Activated naive CD4-positive, alpha-beta T cell treated with anti-CD3 and anti-CD28 coated beads, Interleukin-2, amount 50 U/mL, for 16 hours (primary cell): ENCODE data around the gene TEC.
"Not testable (repeated sequence)": the region's sequence is repeated elsewhere in the genome, so short reads cannot be mapped to it uniquely, and the experiment has no call there.

Source experiments
- DNase-seq: peaks from one replicate; pipeline ENCODE4 v3.0.0-alpha.2; 2020

Gene TEC

GRCh38 chr4:48193921-48194468, 75.6 kb downstream of the TEC start:
- DNase-seq, result no peak

- DNase-seq, result no peak
Observed at GRCh38 chr4:48193096-48193836, 76.4 kb downstream of the TEC start.

GRCh38 chr4:48191758-48192157, 77.9 kb downstream of the TEC start:
- no peak for DNase-seq

- DNase-seq, result no peak
Observed at GRCh38 chr4:48190839-48191238, 78.8 kb downstream of the TEC start.

- DNase-seq, result no peak
Observed at GRCh38 chr4:48189731-48190130, 79.9 kb downstream of the TEC start.

GRCh38 chr4:48188390-48188789, 81.2 kb downstream of the TEC start:
- no peak for DNase-seq

- no peak for DNase-seq
Observed at GRCh38 chr4:48187813-48188212, 81.8 kb downstream of the TEC start.

GRCh38 chr4:48187066-48187465, 82.6 kb downstream of the TEC start:
- not testable (repeated sequence) for DNase-seq

GRCh38 chr4:48186394-48186793, 83.2 kb downstream of the TEC start:
- not testable (repeated sequence) for DNase-seq

GRCh38 chr4:48184882-48185281, 84.8 kb downstream of the TEC start:
- no peak for DNase-seq

GRCh38 chr4:48180234-48180633, 89.4 kb downstream of the TEC start:
- DNase-seq, result no peak

GRCh38 chr4:48178931-48179330, 90.7 kb downstream of the TEC start:
- no peak for DNase-seq

GRCh38 chr4:48175806-48176205, 93.8 kb downstream of the TEC start:
- DNase-seq, result no peak

GRCh38 chr4:48175328-48175727, 94.3 kb downstream of the TEC start:
- no peak for DNase-seq

GRCh38 chr4:48173056-48173991, 96.3 kb downstream of the TEC start:
- no peak for DNase-seq

GRCh38 chr4:48172651-48173050, 97.0 kb downstream of the TEC start:
- no peak for DNase-seq

- DNase-seq, result no peak
Observed at GRCh38 chr4:48169636-48170035, 100.0 kb downstream of the TEC start.

- no peak for DNase-seq
Observed at GRCh38 chr4:48167538-48168263, 101.9 kb downstream of the TEC start.

- DNase-seq, result not testable (repeated sequence)
Observed at GRCh38 chr4:48164561-48164960, 105.1 kb downstream of the TEC start.

- DNase-seq, result no peak
Observed at GRCh38 chr4:48163746-48164145, 105.9 kb downstream of the TEC start.

- DNase-seq, result no peak
Observed at GRCh38 chr4:48162162-48162561, 107.5 kb downstream of the TEC start.

- no peak for DNase-seq
Observed at GRCh38 chr4:48157271-48157670, 112.4 kb downstream of the TEC start.

- no peak for DNase-seq
Observed at GRCh38 chr4:48156423-48156822, 113.2 kb downstream of the TEC start.
